ENCODE data around the gene TBC1D21.
"Not testable (repeated sequence)": the region's sequence is repeated elsewhere in the genome, so short reads cannot be mapped to it uniquely, and the experiment has no call there.

Gene TBC1D21

DNA sequence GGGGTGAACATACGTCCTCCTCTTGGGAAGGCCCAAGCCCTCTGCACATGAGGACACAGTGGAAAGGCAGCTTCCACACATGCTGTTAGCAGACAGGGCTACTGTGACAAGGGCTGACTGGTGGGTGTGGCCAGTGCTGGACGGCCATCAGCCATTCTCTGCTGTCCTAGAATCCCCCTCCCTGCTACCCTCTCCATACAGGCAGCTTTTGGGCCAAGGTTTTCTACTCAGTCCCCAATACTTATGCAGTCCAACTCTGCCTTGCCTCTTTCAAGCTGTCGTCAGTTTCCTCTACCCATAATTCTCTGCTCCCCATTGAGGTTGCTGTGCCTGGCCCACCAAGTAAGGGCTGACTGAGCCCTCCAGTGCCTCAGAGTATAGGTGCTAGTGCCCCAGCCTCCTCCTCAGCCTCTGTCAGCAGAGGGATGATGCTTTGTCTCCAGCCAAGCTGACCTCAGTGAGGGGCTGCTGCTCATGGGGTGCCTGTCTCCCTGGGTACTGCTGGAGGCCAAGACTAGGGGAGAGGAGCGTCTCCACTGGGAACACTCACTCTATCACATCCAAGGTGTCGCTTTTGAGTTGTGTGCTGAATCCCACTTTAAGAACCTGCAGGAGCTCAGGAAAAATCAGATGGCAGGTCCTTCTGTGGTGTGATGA is 55.7 kb downstream of the TBC1D21 start:
- DNase-seq (ENCODE audit: low spot score): no peak

GRCh38 chr15:73930371-73930770 is 57.0 kb downstream of the TBC1D21 start:
- DNase-seq (ENCODE audit: low spot score): no peak

DNA sequence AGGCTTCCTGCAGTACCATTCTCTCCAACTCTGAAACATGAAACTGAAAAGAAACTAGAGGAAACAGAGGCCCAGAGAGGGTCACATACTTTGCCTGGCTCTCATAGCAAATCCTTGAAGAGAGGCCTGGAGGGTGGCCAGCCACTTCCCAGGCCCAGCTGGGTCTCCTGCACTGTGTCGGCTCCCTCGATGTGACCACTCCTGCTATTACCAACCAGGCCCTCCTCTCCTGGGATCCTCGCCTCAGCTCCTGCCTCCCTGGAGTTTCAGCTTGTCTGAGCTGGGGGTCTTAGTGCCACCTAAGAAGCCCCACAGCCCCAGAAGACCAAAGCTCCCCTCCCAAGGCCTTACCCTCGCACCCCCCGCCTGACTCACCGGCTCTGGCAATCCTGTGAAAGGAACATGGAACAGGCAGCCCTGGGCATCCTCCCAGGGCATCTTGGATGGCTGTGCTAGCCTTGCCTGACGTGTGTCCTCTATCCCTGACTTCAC is 57.5 kb downstream of the TBC1D21 start:
- DNase-seq (ENCODE audit: low spot score): no peak

- DNase-seq (ENCODE audit: low spot score): no peak
Observed at GRCh38 chr15:73931441-73931840, 58.1 kb downstream of the TBC1D21 start.

GRCh38 chr15:73932381-73933191 is 59.2 kb downstream of the TBC1D21 start:
- no peak for DNase-seq (ENCODE audit: low spot score)

DNA sequence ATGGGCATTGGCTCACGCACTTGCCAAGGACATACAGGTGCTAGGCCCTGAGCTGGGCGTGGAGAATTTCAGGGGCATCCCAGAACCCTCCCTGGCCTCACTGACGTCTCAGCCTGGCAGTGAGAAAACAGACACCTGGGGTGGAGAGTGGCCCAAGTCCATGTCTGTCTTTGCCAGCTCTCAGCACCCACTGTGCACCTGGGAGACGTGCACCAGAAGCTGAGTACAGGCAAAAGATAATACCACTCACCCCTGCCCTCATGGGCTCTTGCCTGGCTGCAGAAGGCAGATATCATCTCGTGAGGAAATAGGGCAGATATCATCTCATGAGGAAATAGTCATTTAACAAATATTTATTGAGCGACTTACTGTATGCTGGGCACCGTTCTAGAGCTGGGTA is 60.9 kb downstream of the TBC1D21 start:
- DNase-seq (ENCODE audit: low spot score): no peak

GRCh38 chr15:73935547-73935946 is 62.2 kb downstream of the TBC1D21 start:
- no peak for DNase-seq (ENCODE audit: low spot score)

- DNase-seq (ENCODE audit: low spot score): no peak
Observed at GRCh38 chr15:73936181-73936580, 62.8 kb downstream of the TBC1D21 start.

- no peak for DNase-seq (ENCODE audit: low spot score)
Observed at GRCh38 chr15:73936588-73937290, 63.4 kb downstream of the TBC1D21 start.

- DNase-seq (ENCODE audit: low spot score): no peak
Observed at GRCh38 chr15:73937296-73937695, 63.9 kb downstream of the TBC1D21 start.

DNA sequence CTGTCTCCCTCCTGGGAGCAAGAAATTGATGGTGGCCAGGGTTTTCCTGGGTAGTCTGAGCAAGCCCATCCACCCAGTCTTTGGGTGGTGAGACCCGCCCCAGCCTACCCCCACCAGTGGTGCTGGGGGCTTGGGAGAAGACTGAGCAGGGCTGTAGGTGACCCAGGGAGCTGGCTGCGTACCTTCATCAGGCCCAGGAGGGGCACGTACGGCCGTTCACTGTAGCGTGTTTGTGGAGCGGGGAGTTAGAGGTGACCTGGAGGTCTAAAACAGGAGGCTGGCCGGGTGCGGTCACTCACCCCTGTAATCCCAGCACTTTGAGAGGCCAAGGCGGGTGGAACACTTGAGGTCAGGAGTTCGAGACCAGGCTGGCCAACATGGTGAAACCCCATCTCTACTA is 64.4 kb downstream of the TBC1D21 start:
- DNase-seq (ENCODE audit: low spot score): no peak

GRCh38 chr15:73938516-73938915 is 65.2 kb downstream of the TBC1D21 start:
- DNase-seq (ENCODE audit: low spot score): not testable (repeated sequence)
